ENCODE data around the gene KLHL24.
"Not testable (repeated sequence)": the region's sequence is repeated elsewhere in the genome, so short reads cannot be mapped to it uniquely, and the experiment has no call there.

Gene KLHL24

GRCh38 chr3:183635107-183635430 lies 354 bp upstream of the KLHL24 start:
- no peak for DNase-seq

GRCh38 chr3:183636221-183637105 lies 1.0 kb downstream of the KLHL24 start:
- peak; percentile 94 to 98 for DNase-seq

GRCh38 chr3:183637106-183637486 lies 1.7 kb downstream of the KLHL24 start:
- no peak for DNase-seq

- DNase-seq, result not testable (repeated sequence)
Measured at GRCh38 chr3:183637633-183638032, 2.2 kb downstream of the KLHL24 start.

GRCh38 chr3:183638101-183638852 lies 2.9 kb downstream of the KLHL24 start:
- no peak for DNase-seq

- DNase-seq, result not testable (repeated sequence)
Measured at GRCh38 chr3:183640635-183641034, 5.2 kb downstream of the KLHL24 start.

- DNase-seq, result no peak
Measured at GRCh38 chr3:183641882-183642281, 6.5 kb downstream of the KLHL24 start.

GRCh38 chr3:183644244-183644643 lies 8.8 kb downstream of the KLHL24 start:
- no peak for DNase-seq

GRCh38 chr3:183645254-183645653 lies 9.8 kb downstream of the KLHL24 start:
- DNase-seq, result no peak

- no peak for DNase-seq
Measured at GRCh38 chr3:183650554-183650953, 15.1 kb downstream of the KLHL24 start.

- no peak for DNase-seq
Measured at GRCh38 chr3:183653209-183654064, 18.0 kb downstream of the KLHL24 start.

GRCh38 chr3:183654727-183655126 lies 19.3 kb downstream of the KLHL24 start:
- no peak for DNase-seq

GRCh38 chr3:183662099-183662498 lies 26.7 kb downstream of the KLHL24 start:
- DNase-seq, result no peak

- peak in 1 of 2 donors; percentile 13 for DNase-seq
Measured at GRCh38 chr3:183664913-183665381, 29.5 kb downstream of the KLHL24 start.

- DNase-seq, result no peak
Measured at GRCh38 chr3:183680061-183680460, 44.6 kb downstream of the KLHL24 start.

GRCh38 chr3:183687705-183688104 lies 52.3 kb downstream of the KLHL24 start:
- no peak for DNase-seq

GRCh38 chr3:183688874-183689273 lies 53.5 kb downstream of the KLHL24 start:
- DNase-seq, result no peak

- DNase-seq, result not testable (repeated sequence)
Measured at GRCh38 chr3:183689621-183690020, 54.2 kb downstream of the KLHL24 start.

- DNase-seq, result no peak
Measured at GRCh38 chr3:183690402-183690995, 55.1 kb downstream of the KLHL24 start.

GRCh38 chr3:183692436-183692835 lies 57.0 kb downstream of the KLHL24 start:
- DNase-seq, result no peak

GRCh38 chr3:183695569-183696364 lies 60.3 kb downstream of the KLHL24 start:
- no peak for DNase-seq
